ENCODE measurements around the gene MRPL12.

MRPL12 gene

GRCh38 chr17:81706757-81707624 lies 3.8 kb downstream of the MRPL12 start:
- DNase-seq (ENCODE audit: low read depth), result no peak
- TF ChIP-seq CTCF (conservative IDR thresholded peaks at IDR 0.05; ENCODE audit: low read depth, low read length), result no peak

GRCh38 chr17:81707725-81708646 lies 4.8 kb downstream of the MRPL12 start:
- no peak overlapping the region for H3K4me3 ChIP-seq (ENCODE audit: low read length)
- no peak for DNase-seq (ENCODE audit: low read depth)
- no peak for TF ChIP-seq CTCF (conservative IDR thresholded peaks at IDR 0.05; ENCODE audit: low read depth, low read length)

More at GRCh38 chr17:81706757-81707624, 3.8 kb downstream of the MRPL12 start:
- no peak overlapping the region for H3K4me3 ChIP-seq (ENCODE audit: low read length)

- no peak overlapping the region for H3K4me3 ChIP-seq (ENCODE audit: low read length)
- no peak for TF ChIP-seq CTCF (conservative IDR thresholded peaks at IDR 0.05; ENCODE audit: low read depth, low read length)
- no peak for DNase-seq (ENCODE audit: low read depth)
These were observed 5.6 kb downstream of the MRPL12 start for GRCh38 chr17:81708739-81709185.

- TF ChIP-seq CTCF (conservative IDR thresholded peaks at IDR 0.05; ENCODE audit: low read depth, low read length), result no peak
- DNase-seq (ENCODE audit: low read depth), result no peak
- peak overlapping the region; percentile 27 for H3K4me3 ChIP-seq (ENCODE audit: low read length)
These were observed 7.5 kb downstream of the MRPL12 start for GRCh38 chr17:81710514-81711308.

- no peak for TF ChIP-seq CTCF (conservative IDR thresholded peaks at IDR 0.05; ENCODE audit: low read depth, low read length)
- H3K4me3 ChIP-seq (ENCODE audit: low read length), result peak within 1 kb of the TSS; percentile 62
- DNase-seq (ENCODE audit: low read depth), result no peak
These were observed 8.8 kb downstream of the MRPL12 start, which contains the start of gene SLC25A10 for GRCh38 chr17:81711814-81712467. SLC25A10 (plus strand) TSS chr17:81712284; CDS start chr17:81712427, 143 bp downstream.

GRCh38 chr17:81712468-81713003 lies 9.4 kb downstream of the MRPL12 start:
- H3K4me3 ChIP-seq (ENCODE audit: low read length), result peak overlapping the region; percentile 62
- peak; percentile 19 for TF ChIP-seq CTCF (conservative IDR thresholded peaks at IDR 0.05; ENCODE audit: low read depth, low read length)
- DNase-seq (ENCODE audit: low read depth), result no peak
